GM12878 (cell line): ENCODE results near the gene KNSTRN. TPM values are rescaled to one million over a fixed set of nuclear protein-coding genes. Genes with fewer than 3 reads are reported as not detected.

ENCODE experiments used
- ATAC-seq: fragments of 200-7000 bp; cut with Tn5 transposase; 3 replicates; pipeline ENCODE4 v1.9.1; 2020; ENCODE audit warnings: mild to moderate bottlenecking, moderate library complexity
- BruUV-seq: library from RNA; stranded (reverse); fragments of 400-500 nt; replicated peaks from 2 replicates; lab custom pipeline; 2021; lab: Mats Ljungman, UMichigan
- CTCF ChIA-PET: fragments of 300-600 bp; sonication (Branson Sonifier 250); formaldehyde crosslinking; extraction: SDS; loops from one replicate; lab custom pipeline; 2021; ENCODE audit warnings: inconsistent platforms; lab: Yijun Ruan, JAX
- POLR2A ChIA-PET: fragments of 350-600 bp; formaldehyde crosslinking; extraction: SDS; loops from one replicate; lab custom pipeline; 2021; ENCODE audit warnings: inconsistent platforms; lab: Charles Lee
- RAD21 ChIA-PET: fragments of 300-600 bp; sonication (Branson Sonifier 250); formaldehyde crosslinking; loops from one replicate; lab custom pipeline; 2023; ENCODE audit warnings: antibody characterized with exemption; ENCODE audit not compliant: unreplicated experiment; lab: Charles Lee
- SMC1A ChIA-PET: fragments of 300-600 bp; sonication (Branson Sonifier 250); formaldehyde crosslinking; loops from one replicate; lab custom pipeline; 2023; ENCODE audit not compliant: unreplicated experiment, uncharacterized antibody; lab: Charles Lee
- DNase-seq: peaks from one replicate; pipeline ENCODE4 v3.0.0-alpha.2; 2011; ENCODE audit warnings: low read depth, low spot score
- FAIRE-seq: peaks from 3 replicates; lab custom pipeline; 2011; peaks lifted over from hg19 to GRCh38; lab: Jason Lieb, UNC
- H2AFZ ChIP-seq: 2 replicates; pipeline ENCODE4 v1.6.0; 2011; ENCODE audit warnings: low read depth, low read length, control low read depth; ENCODE audit not compliant: control insufficient read depth
- H3K27ac ChIP-seq: 2 replicates; pipeline ENCODE4 v1.5.1; 2011; ENCODE audit warnings: control low read depth; ENCODE audit not compliant: control insufficient read depth, insufficient read depth
- H3K27me3 ChIP-seq, 2 experiments: replicated peaks in 1 of 2; 2 replicates each; pipeline versions ENCODE4 v1.6.0 to v1.6.1; 2011; ENCODE audit warnings: low read length in 1 of 2; ENCODE audit not compliant: control insufficient read depth in 2 of 2, insufficient read depth in 2 of 2
- H3K36me3 ChIP-seq, 2 experiments: 2 replicates each; pipeline ENCODE4 v1.5.1; 2011; ENCODE audit warnings: low read length in 1 of 2; ENCODE audit not compliant: control insufficient read depth in 2 of 2, insufficient read depth in 2 of 2
- H3K4me1 ChIP-seq: 2 replicates; pipeline ENCODE4 v1.6.1; 2011; ENCODE audit warnings: mild to moderate bottlenecking, low read length, moderate library complexity, mixed read lengths; ENCODE audit not compliant: control insufficient read depth, insufficient read depth
- H3K4me2 ChIP-seq: 2 replicates; pipeline ENCODE4 v1.6.0; 2011; ENCODE audit warnings: control low read depth; ENCODE audit not compliant: control insufficient read depth, insufficient read depth
- H3K4me3 ChIP-seq: fragments of 200-600 bp; sonication (generic); 2 replicates; pipeline ENCODE4 v1.5.1; 2016
- H3K79me2 ChIP-seq: 2 replicates; pipeline ENCODE4 v1.6.0; 2011; ENCODE audit warnings: low read length; ENCODE audit not compliant: control insufficient read depth, insufficient read depth
- H3K9ac ChIP-seq: 2 replicates; pipeline ENCODE4 v1.8.0; 2011; ENCODE audit warnings: low read length, control low read depth, mixed read lengths; ENCODE audit not compliant: control insufficient read depth, insufficient read depth
- H3K9me3 ChIP-seq: replicated peaks from 3 replicates; pipeline ENCODE4 v1.5.1; 2011; ENCODE audit warnings: mild to moderate bottlenecking, low read length; ENCODE audit not compliant: control insufficient read depth, insufficient read depth
- H4K20me1 ChIP-seq: 2 replicates; pipeline ENCODE4 v1.6.0; 2011; ENCODE audit not compliant: control insufficient read depth, insufficient read depth
- CBFB ChIP-seq: IDR thresholded peaks from 2 replicates; pipeline ENCODE4 v1.6.1; 2016; ENCODE audit warnings: antibody characterized with exemption, low read depth
- CEBPB ChIP-seq, 2 experiments: fragments of 150-350 bp in 1 of 2; IDR thresholded peaks; 2 replicates each; pipeline ENCODE4 v1.6.1; 2012 to 2014; ENCODE audit warnings: low read depth in 2 of 2, low read length in 2 of 2, borderline replicate concordance in 1 of 2, inconsistent platforms in 1 of 2
- DPF2 ChIP-seq: fragments of 450-650 bp; IDR thresholded peaks from 2 replicates; pipeline ENCODE4 v1.6.1; 2017; ENCODE audit warnings: mild to moderate bottlenecking
- IRF5 ChIP-seq: fragments of 450-650 bp; IDR thresholded peaks from 2 replicates; pipeline ENCODE4 v1.6.1; 2017; ENCODE audit warnings: borderline replicate concordance
- LARP7 ChIP-seq: fragments of 450-650 bp; IDR thresholded peaks from 2 replicates; pipeline ENCODE4 v1.6.1; 2017; ENCODE audit warnings: mild to moderate bottlenecking
- MAX ChIP-seq: IDR thresholded peaks from 2 replicates; pipeline ENCODE4 v1.6.1; 2012; ENCODE audit warnings: low read depth, low read length, improper control_type of control experiment
- PKNOX1 ChIP-seq: fragments of 450-650 bp; IDR thresholded peaks from 2 replicates; pipeline ENCODE4 v1.6.1; 2016; ENCODE audit warnings: mild to moderate bottlenecking
- SPI1 ChIP-seq: IDR thresholded peaks from 2 replicates; pipeline ENCODE4 v1.6.1; 2011; ENCODE audit warnings: low read depth, mild to moderate bottlenecking, low read length, moderate library complexity, borderline replicate concordance; ENCODE audit not compliant: insufficient read depth
- SREBF1 ChIP-seq: IDR thresholded peaks from 2 replicates; pipeline ENCODE4 v1.6.1; 2012; ENCODE audit warnings: mild to moderate bottlenecking, low read length
- STAT1 ChIP-seq: fragments of 450-650 bp; conservative IDR thresholded peaks from 2 replicates; pipeline ENCODE4 v1.6.1; 2014; ENCODE audit warnings: antibody characterized with exemption, mild to moderate bottlenecking
- SUPT20H ChIP-seq: IDR thresholded peaks from 2 replicates; pipeline ENCODE4 v1.6.1; 2011; ENCODE audit warnings: low read depth, mild to moderate bottlenecking, low read length, moderate library complexity, borderline replicate concordance; ENCODE audit not compliant: control insufficient read depth
- ZBTB33 ChIP-seq: fragments of 450-650 bp; IDR thresholded peaks from 2 replicates; pipeline ENCODE4 v1.6.1; 2017; ENCODE audit warnings: mild to moderate bottlenecking
- ZNF592 ChIP-seq: fragments of 450-650 bp; IDR thresholded peaks from 2 replicates; pipeline ENCODE4 v1.6.1; 2017; ENCODE audit warnings: mild to moderate bottlenecking, moderate library complexity
- WGBS: methylation state at CpG from one replicate; pipeline ENCODE4 v1.1.6; 2016; ENCODE audit warnings: low lambda C conversion rate; ENCODE audit not compliant: insufficient replicate concordance, insufficient coverage; ENCODE audit errors: missing lambda C conversion rate; 5-methylcytosine and 5-hydroxymethylcytosine counted together
- in situ Hi-C: fragments of 300-500 bp; cut with MboI; formaldehyde crosslinking; loops from 9 replicates; pipeline ENCODE4 v1.14.3; 2018; ENCODE audit warnings: mixed read lengths
- intact Hi-C: fragments of 100-400 bp; cut with micrococcal nuclease; formaldehyde crosslinking; loops from one replicate; pipeline ENCODE4 v1.14.2; 2022; ENCODE audit not compliant: unreplicated experiment
- polyA plus RNA-seq, 11 experiments: library from polyadenylated mRNA; depleted of rRNA in 4 of 11; unstranded in 6 of 11; stranded (reverse) in 5 of 11; fragments of >200 nt; fragmentation: Nextera tagmentation in 4 of 11; fragmentation: Illumina TruSeq in 1 of 11; extraction: Ambion mirVana in 4 of 11; extraction: Trizol in 1 of 11; gene quantifications; 1 replicate in 1 of 11; 2 replicates in 10 of 11; pipeline versions ENCODE4 v1.2.1 to v1.2.3, GENCODE V29; 2011 to 2016; ENCODE audit warnings: inconsistent platforms in 2 of 11, missing spikeins in 2 of 11, low read depth in 1 of 11
- total RNA-seq, 4 experiments: library from RNA; depleted of rRNA in 3 of 4; stranded (reverse); fragments of >200 nt in 3 of 4; fragmentation: Illumina TruSeq in 1 of 4; extraction: Trizol in 1 of 4; gene quantifications; 2 replicates each; pipeline versions ENCODE4 v1.2.1 to v1.2.3, GENCODE V29; 2013 to 2021

KNSTRN gene
- total and polyA plus RNA-seq, 10 of the 15 experiments (the other 5 are each of a cell fraction or from before 2014, with no cell fraction given): 30.3 to 72.1 (median 47.1) TPM

- TF ChIP-seq ZNF592 (no peak), IRF5 (no peak)
These were observed 46.7 kb downstream of the KNSTRN start (continued) for GRCh38 chr15:40429068-40429710.

GRCh38 chr15:40430271-40430805 lies 47.8 kb downstream of the KNSTRN start:
- no peak for ATAC-seq
- no peak for FAIRE-seq
- WGBS: 42% methylated on average over 10 of the region's 10 CpGs
- Histone ChIP-seq H4K20me1 (no peaks in the 10 kb centered on the region), H3K9me3 (no peaks in the 10 kb centered on the region), H3K27ac (no peak overlapping the region), H2AFZ (no peak overlapping the region), H3K9ac (no peak overlapping the region), H3K27me3 (peaks cover 2 to 11% of the 10 kb centered on the region in 2 experiments), H3K4me1 (no peaks in the 10 kb centered on the region), H3K4me2 (no peak overlapping the region), H3K4me3 (no peak overlapping the region), H3K36me3 (no peaks in the 10 kb centered on the region), H3K79me2 (no peaks in the 10 kb centered on the region)
- CTCF ChIA-PET: no interaction called here
- in situ Hi-C loops (no loop called here), intact Hi-C loops (no loop called here)
- no TSS peak for BruUV-seq
- POLR2A ChIA-PET: no interaction called here
- RAD21 ChIA-PET: no interaction called here
- no peak for DNase-seq
- SMC1A ChIA-PET: no interaction called here
- no peak for TF ChIP-seq MAX
- TF ChIP-seq CBFB: no peak
- no peak for TF ChIP-seq ZBTB33
- no peak for TF ChIP-seq SUPT20H
- no peak for TF ChIP-seq DPF2
- TF ChIP-seq PKNOX1: no peak
- no peak for TF ChIP-seq LARP7
- TF ChIP-seq SREBF1: no peak
- TF ChIP-seq STAT1: no peak
- no peak for TF ChIP-seq CEBPB (IDR thresholded peaks at IDR 0.05; ENCODE audit: borderline replicate concordance in 1 of 2, low read depth in 2 of 2, low read length in 2 of 2)
- TF ChIP-seq SPI1: no peak
